ENCODE data around the gene JDP2.
A peak's percentile ranks its signal among the peaks of the same experiment; 100 is the strongest.

JDP2 gene

GRCh38 chr14:75411214-75411540, 16.6 kb upstream of the JDP2 start:
- no peak for DNase-seq

- DNase-seq: no peak
Measured at GRCh38 chr14:75413013-75413412, 14.8 kb upstream of the JDP2 start.

GRCh38 chr14:75417674-75418073, 10.1 kb upstream of the JDP2 start:
- no peak for DNase-seq

- peak; percentile 10 for DNase-seq
Measured at GRCh38 chr14:75418850-75419768, 8.7 kb upstream of the JDP2 start.

- DNase-seq: no peak
Measured at GRCh38 chr14:75422169-75422568, 5.7 kb upstream of the JDP2 start.

- DNase-seq: no peak
Measured at GRCh38 chr14:75424496-75424895, 3.3 kb upstream of the JDP2 start.

GRCh38 chr14:75425446-75425845, 2.4 kb upstream of the JDP2 start:
- DNase-seq: no peak

GRCh38 chr14:75426332-75427125, 1.3 kb upstream of the JDP2 start:
- peak; percentile 8 for DNase-seq

GRCh38 chr14:75427126-75427481, 718 bp upstream of the JDP2 start:
- DNase-seq: no peak

- DNase-seq: no peak
Measured at GRCh38 chr14:75428230-75429104, 645 bp downstream of the JDP2 start.

GRCh38 chr14:75429562-75429961, 1.7 kb downstream of the JDP2 start:
- no peak for DNase-seq

- DNase-seq: no peak
Measured at GRCh38 chr14:75430116-75430515, 2.3 kb downstream of the JDP2 start.

- DNase-seq: no peak
Measured at GRCh38 chr14:75430526-75430925, 2.7 kb downstream of the JDP2 start.

- no peak for DNase-seq
Measured at GRCh38 chr14:75430976-75431375, 3.2 kb downstream of the JDP2 start.

- DNase-seq: no peak
Measured at GRCh38 chr14:75431827-75432226, 4.0 kb downstream of the JDP2 start.

GRCh38 chr14:75432411-75432810, 4.6 kb downstream of the JDP2 start:
- DNase-seq: no peak

GRCh38 chr14:75433631-75434071, 5.8 kb downstream of the JDP2 start:
- DNase-seq: no peak

- no peak for DNase-seq
Measured at GRCh38 chr14:75434138-75434889, 6.5 kb downstream of the JDP2 start.

GRCh38 chr14:75434890-75435248, 7.0 kb downstream of the JDP2 start:
- no peak for DNase-seq

- no peak for DNase-seq
Measured at GRCh38 chr14:75435473-75435872, 7.7 kb downstream of the JDP2 start.

- DNase-seq: no peak
Measured at GRCh38 chr14:75437201-75438143, 9.7 kb downstream of the JDP2 start.

All from CD4-positive, alpha-beta T cell treated with Interleukin-21 for 1 hour (primary cell).